SK-N-SH treated with all-trans-retinoic acid at 6 μM for 48 hours (cell line): ENCODE measurements around the gene DLG5.

Experiments used
- CREB5 ChIP-seq: fragments of 250-450 bp; sonication (Bioruptor Pico); IDR thresholded peaks from 2 replicates; pipeline ENCODE4 v1.5.1; 2020; ENCODE audit warnings: low read depth, mild to moderate bottlenecking, moderate library complexity
- ESRRG ChIP-seq: fragments of 250-450 bp; sonication (Bioruptor Pico); IDR thresholded peaks from 2 replicates; pipeline ENCODE4 v1.6.1; 2021; ENCODE audit warnings: mild to moderate bottlenecking
- PATZ1 ChIP-seq: fragments of 250-450 bp; sonication (Bioruptor Pico); IDR thresholded peaks from 2 replicates; pipeline ENCODE4 v1.8.0; 2020; ENCODE audit warnings: mild to moderate bottlenecking, moderate library complexity, borderline replicate concordance
- POU6F1 ChIP-seq: fragments of 250-450 bp; sonication (Bioruptor Pico); IDR thresholded peaks from 2 replicates; pipeline ENCODE4 v1.8.0; 2021; ENCODE audit warnings: low read depth, mild to moderate bottlenecking, moderate library complexity, borderline replicate concordance
- ZFP30 ChIP-seq: fragments of 450-650 bp; formaldehyde crosslinking; IDR thresholded peaks from 2 replicates; pipeline ENCODE4 v1.5.0; 2022; ENCODE audit warnings: mild to moderate bottlenecking, moderate library complexity
- ZNF8 ChIP-seq: fragments of 450-650 bp; formaldehyde crosslinking; IDR thresholded peaks from 2 replicates; pipeline ENCODE4 v1.5.0; 2020; ENCODE audit warnings: mild to moderate bottlenecking, moderate library complexity

- TF ChIP-seq ESRRG (CRISPR knock-in tag): no peak
- no peak for TF ChIP-seq ZFP30 (CRISPR knock-in tag)
- no peak for TF ChIP-seq PATZ1 (CRISPR knock-in tag)
- TF ChIP-seq POU6F1 (CRISPR knock-in tag): no peak
- TF ChIP-seq ZNF8 (CRISPR knock-in tag): no peak
- no peak for TF ChIP-seq CREB5 (CRISPR knock-in tag)
Observed at GRCh38 chr10:77868523-77868922, 58.0 kb downstream of the DLG5 start.
